ENCODE results near the gene ALDH4A1. TPM values are rescaled to one million over a fixed set of nuclear protein-coding genes. Genes with fewer than 3 reads are reported as not detected.

ALDH4A1 gene
- total and polyA plus RNA-seq, 2 experiments from 2014 or later: 11.3 to 33.8 TPM

- Histone ChIP-seq H4K20me1 (replicated peaks; ENCODE audit: insufficient read depth) (no peaks in the 10 kb centered on the region; the same call in 1 of the 2 replicates), H3K4me2 (no peak overlapping the region), H3K36me3 (ENCODE audit: insufficient read depth) (no peaks in the 10 kb centered on the region), H3K4me1 (ENCODE audit: insufficient read depth) (no peaks in the 10 kb centered on the region), H3K4me3 (no peak overlapping the region), H3K9me2 (ENCODE audit: insufficient read depth) (no peaks in the 10 kb centered on the region), H2AFZ (no peak overlapping the region), H3K79me2 (replicated peaks; ENCODE audit: insufficient read depth) (no peaks in the 10 kb centered on the region), H3K27me3 (ENCODE audit: insufficient read depth) (no peaks in the 10 kb centered on the region), H3K27ac (ENCODE audit: low read depth) (no peak overlapping the region), H3F3A (replicated peaks; ENCODE audit: low read depth) (no peaks in the 10 kb centered on the region)
- Mint-ChIP-seq H3K36me3 (ENCODE audit: low read depth) (no peaks in the 10 kb centered on the region), H3K4me1 (peaks cover 5% of the 10 kb centered on the region), H3K27ac (no peak overlapping the region), H3K4me3 (no peak overlapping the region), H3K9me3 (no peaks in the 10 kb centered on the region), H3K27me3 (ENCODE audit: insufficient read depth, low read depth, poor library complexity) (no peaks in the 10 kb centered on the region)
- ATAC-seq: no peak; the same call in 2 of the 3 replicates
- DNase-seq (ENCODE audit: low spot score): no peak
- TF ChIP-seq STAT1 (IDR thresholded peaks at IDR 0.05; ENCODE audit: unreplicated experiment) (no peak), CTCF (conservative IDR thresholded peaks at IDR 0.05; ENCODE audit: low read depth in 2 of 2) (no peak), ZNF331 (CRISPR knock-in tag; IDR thresholded peaks at IDR 0.05; ENCODE audit: low read depth) (no peak), ZNF462 (CRISPR knock-in tag; IDR thresholded peaks at IDR 0.05) (no peak), JUNB (IDR thresholded peaks at IDR 0.05; ENCODE audit: unreplicated experiment) (no peak), ZNF114 (CRISPR knock-in tag; IDR thresholded peaks at IDR 0.05) (no peak), ETS1 (IDR thresholded peaks at IDR 0.05) (no peak), EZH2phosphoT487 (IDR thresholded peaks at IDR 0.05; ENCODE audit: unreplicated experiment) (no peak), REST (IDR thresholded peaks at IDR 0.05; ENCODE audit: unreplicated experiment) (no peak), NANOG (IDR thresholded peaks at IDR 0.05; ENCODE audit: borderline replicate concordance) (no peak), EZH2 (IDR thresholded peaks at IDR 0.05; ENCODE audit: low read depth, unreplicated experiment) (no peak), CREB1 (CRISPR knock-in tag; IDR thresholded peaks at IDR 0.05; ENCODE audit: low read depth) (no peak), POLR2AphosphoS5 (IDR thresholded peaks at IDR 0.05; ENCODE audit: low read depth) (no peak)
Observed at GRCh38 chr1:18917071-18917799, 14.9 kb upstream of the ALDH4A1 start.
